Metanephros (tissue), 2 donors: ENCODE measurements around the gene PMPCB. TPM values are rescaled to one million over a fixed set of nuclear protein-coding genes. Genes with fewer than 3 reads are reported as not detected.

Experiments
- small RNA-seq: library from RNA; depleted of rRNA; stranded (forward); fragments of <200 nt; gene quantifications from one replicate; pipeline ENCODE3, GENCODE V24; 2014; ENCODE audit warnings: low replicate concordance
- total RNA-seq: library from RNA; depleted of rRNA; stranded (reverse); fragments of >200 nt; gene quantifications from one replicate; pipeline ENCODE4 v1.2.3, GENCODE V29; 2014

PMPCB gene
- 46.2 TPM for total RNA-seq

GRCh38 chr7:103296901-103297836, at the start of gene PMPCB:
TSS of gene PMPCB (plus strand) at chr7:103297435. CDS start at chr7:103297460, 25 bp downstream.

GRCh38 chr7:103344453-103345149, 47.4 kb downstream of the PMPCB start, which contains the start of gene DNAJC2:
TSS of gene DNAJC2 (minus strand) at chr7:103344767. CDS start at chr7:103344622, 145 bp downstream.

GRCh38 chr7:103347507-103348267, 50.5 kb downstream of the PMPCB start, which contains the start of gene PSMC2:
TSS of gene PSMC2 (plus strand) at chr7:103347643. CDS start at chr7:103347712, 69 bp downstream.

Small RNA genes within 50 kb of the gene (small RNA-seq; reads per million reads assigned to genes)
- gene RPS29P16, result not detected

Other genes with a start within 250 kb of the PMPCB start
- gene FBXL13, start 222.6 kb upstream of the PMPCB start, total RNA-seq, result 3.2 TPM
- gene ARMC10, start 222.3 kb upstream of the PMPCB start, total RNA-seq, result 35.6 TPM
- gene NAPEPLD, start 148.3 kb upstream of the PMPCB start, total RNA-seq, result 47.8 TPM
- 18.0 TPM for gene DNAJC2, start 47.3 kb downstream of the PMPCB start, total RNA-seq
- gene PSMC2, start 50.2 kb downstream of the PMPCB start, total RNA-seq, result 61.8 TPM
- not detected for gene SLC26A5, start 148.8 kb downstream of the PMPCB start, total RNA-seq